K562 (cell line): ENCODE data around the gene ITGA3. TPM values are rescaled to one million over a fixed set of nuclear protein-coding genes. Genes with fewer than 3 reads are reported as not detected.

Experiments used
- DEAF1 ChIP-seq: fragments of 450-650 bp; formaldehyde crosslinking; IDR thresholded peaks from 2 replicates; pipeline ENCODE4 v1.4.0; 2020; ENCODE audit warnings: mild to moderate bottlenecking, moderate library complexity
- HINFP ChIP-seq: fragments of 450-650 bp; conservative IDR thresholded peaks from 2 replicates; pipeline ENCODE4 v1.6.1; 2016; ENCODE audit warnings: missing genetic modification characterization, low read depth, mild to moderate bottlenecking, control low read depth, missing compliant biosample characterization
- HNRNPLL ChIP-seq: fragments of 200-400 bp; formaldehyde crosslinking; IDR thresholded peaks from 2 replicates; pipeline ENCODE4 v1.6.1; 2017; ENCODE audit warnings: low read length, low read depth, mild to moderate bottlenecking; ENCODE audit not compliant: poor library complexity, severe bottlenecking
- KLF16 ChIP-seq: IDR thresholded peaks from 2 replicates; pipeline ENCODE4 v1.6.1; 2016; ENCODE audit warnings: antibody characterized with exemption
- MEIS2 ChIP-seq: fragments of 450-650 bp; IDR thresholded peaks from 2 replicates; pipeline ENCODE4 v1.6.1; 2014; ENCODE audit warnings: mild to moderate bottlenecking; ENCODE audit not compliant: partially characterized antibody
- RAD21 ChIP-seq, 2 experiments: fragments of 250-450 bp in 1 of 2; fragments of 450-650 bp in 1 of 2; sonication (Bioruptor Pico) in 1 of 2; formaldehyde crosslinking in 1 of 2; IDR thresholded peaks in 1 of 2; conservative IDR thresholded peaks in 1 of 2; 2 replicates each; pipeline versions ENCODE4 v1.4.0 to v1.8.0; 2020 to 2022; ENCODE audit warnings: mild to moderate bottlenecking in 2 of 2, moderate library complexity in 1 of 2
- REST ChIP-seq, 2 experiments: fragments of 450-650 bp; formaldehyde crosslinking in 1 of 2; IDR thresholded peaks; 2 replicates each; pipeline versions ENCODE4 v1.4.0 to v1.6.1; 2014 to 2020; ENCODE audit warnings: mild to moderate bottlenecking in 2 of 2, borderline replicate concordance in 1 of 2, low read depth in 1 of 2
- SMC3 ChIP-seq: conservative IDR thresholded peaks from 2 replicates; pipeline ENCODE4 v1.6.1; 2011; ENCODE audit warnings: low read depth, low read length, improper control_type of control experiment; ENCODE audit not compliant: insufficient read depth
- STAG1 ChIP-seq: sonication (generic); formaldehyde crosslinking; IDR thresholded peaks from 2 replicates; pipeline ENCODE4 v1.5.0; 2020; ENCODE audit warnings: missing genetic modification reagents, borderline replicate concordance
- XRCC5 ChIP-seq: fragments of 200-400 bp; formaldehyde crosslinking; IDR thresholded peaks from 2 replicates; pipeline ENCODE4 v1.6.1; 2017; ENCODE audit warnings: low read depth, mild to moderate bottlenecking, low read length
- ZNF143 ChIP-seq: sonication (generic); formaldehyde crosslinking; IDR thresholded peaks from 2 replicates; pipeline ENCODE4 v1.9.0; 2022; ENCODE audit warnings: mild to moderate bottlenecking, missing genetic modification reagents
- ZNF41 ChIP-seq: fragments of 250-450 bp; sonication (Bioruptor Pico); conservative IDR thresholded peaks from 2 replicates; pipeline ENCODE4 v1.4.0; 2020; ENCODE audit warnings: mild to moderate bottlenecking
- polyA plus RNA-seq, 8 experiments: library from polyadenylated mRNA; depleted of rRNA in 4 of 8; stranded (reverse) in 5 of 8; unstranded in 3 of 8; fragments of >200 nt; fragmentation: Nextera tagmentation in 2 of 8; fragmentation: Illumina TruSeq in 1 of 8; extraction: Ambion mirVana in 2 of 8; extraction: Trizol in 1 of 8; gene quantifications; 2 replicates each; pipeline versions ENCODE4 v1.2.1 to v1.2.3, GENCODE V29; 2011 to 2014; ENCODE audit warnings: inconsistent platforms in 1 of 8, missing spikeins in 1 of 8
- total RNA-seq, 7 experiments: library from RNA; depleted of rRNA in 6 of 7; stranded (reverse); fragments of >200 nt in 6 of 7; fragmentation: Illumina TruSeq in 2 of 7; extraction: Trizol in 2 of 7; gene quantifications; 2 replicates each; pipeline versions ENCODE4 v1.2.1 to v1.2.3, GENCODE V29; 2011 to 2021; ENCODE audit warnings: low replicate concordance in 1 of 7
- TF ChIP-seq, protein P1 (sequence below), 3 experiments: IDR thresholded peaks in 2 of 3; conservative IDR thresholded peaks in 1 of 3; 2 replicates each; pipeline ENCODE4 v1.5.1; 2011 to 2012; ENCODE audit warnings: low read length in 3 of 3, mild to moderate bottlenecking in 3 of 3, control low read depth in 2 of 3, improper control_type of control experiment in 1 of 3, inconsistent platforms in 1 of 3, low read depth in 1 of 3, mixed read lengths in 1 of 3, moderate library complexity in 1 of 3; ENCODE audit not compliant: insufficient read depth in 2 of 3

Gene ITGA3
- total and polyA plus RNA-seq, 9 of the 15 experiments (the other 6 are each of a cell fraction or from before 2014, with no cell fraction given) = 0.03 to 0.75 (median 0.14) TPM; not detected in 2

- TF ChIP-seq REST (IDR thresholded peaks at IDR 0.05; ENCODE audit: borderline replicate concordance) = peak; percentile 78
- no peak for TF ChIP-seq REST (CRISPR knock-in tag; IDR thresholded peaks at IDR 0.05; ENCODE audit: low read depth)
- TF ChIP-seq STAG1 (CRISPR knock-in tag) = peak; percentile 62; the same call in 1 of the 2 replicates
- 0 out of 2 replicates have a peak, but pooled peaks have one; percentile 41 for TF ChIP-seq KLF16
- 0 out of 2 replicates have a peak, but pooled peaks have one; percentile 60 for TF ChIP-seq XRCC5
- peak; percentile 76 for TF ChIP-seq DEAF1 (CRISPR knock-in tag)
- peak; percentile 88 for TF ChIP-seq SMC3
- TF ChIP-seq, protein P1, sequence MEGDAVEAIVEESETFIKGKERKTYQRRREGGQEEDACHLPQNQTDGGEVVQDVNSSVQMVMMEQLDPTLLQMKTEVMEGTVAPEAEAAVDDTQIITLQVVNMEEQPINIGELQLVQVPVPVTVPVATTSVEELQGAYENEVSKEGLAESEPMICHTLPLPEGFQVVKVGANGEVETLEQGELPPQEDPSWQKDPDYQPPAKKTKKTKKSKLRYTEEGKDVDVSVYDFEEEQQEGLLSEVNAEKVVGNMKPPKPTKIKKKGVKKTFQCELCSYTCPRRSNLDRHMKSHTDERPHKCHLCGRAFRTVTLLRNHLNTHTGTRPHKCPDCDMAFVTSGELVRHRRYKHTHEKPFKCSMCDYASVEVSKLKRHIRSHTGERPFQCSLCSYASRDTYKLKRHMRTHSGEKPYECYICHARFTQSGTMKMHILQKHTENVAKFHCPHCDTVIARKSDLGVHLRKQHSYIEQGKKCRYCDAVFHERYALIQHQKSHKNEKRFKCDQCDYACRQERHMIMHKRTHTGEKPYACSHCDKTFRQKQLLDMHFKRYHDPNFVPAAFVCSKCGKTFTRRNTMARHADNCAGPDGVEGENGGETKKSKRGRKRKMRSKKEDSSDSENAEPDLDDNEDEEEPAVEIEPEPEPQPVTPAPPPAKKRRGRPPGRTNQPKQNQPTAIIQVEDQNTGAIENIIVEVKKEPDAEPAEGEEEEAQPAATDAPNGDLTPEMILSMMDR (IDR thresholded peaks at IDR 0.05 in 2 of 3, conservative IDR thresholded peaks at IDR 0.05 in 1 of 3; ENCODE audit: insufficient read depth in 2 of 3, low read depth in 1 of 3, low read length in 3 of 3) = peak; percentile 87 to 90 (median 89)
- TF ChIP-seq HNRNPLL = no peak
- TF ChIP-seq MEIS2 = peak; percentile 7
- TF ChIP-seq ZNF41 (CRISPR knock-in tag) = no peak
- TF ChIP-seq RAD21 (CRISPR knock-in tag; conservative IDR thresholded peaks at IDR 0.05 in 1 of 2, IDR thresholded peaks at IDR 0.05 in 1 of 2) = peak; percentile 69 to 92
- 0 out of 2 replicates have a peak, but pooled peaks have one; percentile 20 for TF ChIP-seq ZNF143
- no peak for TF ChIP-seq HINFP (tag)
These were observed 29.1 kb upstream of the ITGA3 start (continued) for GRCh38 chr17:50026837-50027171.
